Hepatocyte (in vitro differentiated cells): ENCODE results near the gene SEMA4G. TPM values are rescaled to one million over a fixed set of nuclear protein-coding genes. Genes with fewer than 3 reads are reported as not detected.

Experiments
- DNase-seq: peaks from one replicate; pipeline ENCODE4 v3.0.0-alpha.2; 2016; ENCODE audit warnings: low spot score
- H2AFZ ChIP-seq: fragments of 200-600 bp; sonication (generic); 2 replicates; pipeline ENCODE4 v1.6.0; 2016; ENCODE audit warnings: antibody characterized with exemption, mild to moderate bottlenecking
- H3K27ac ChIP-seq: fragments of 200-600 bp; sonication (generic); 2 replicates; pipeline ENCODE4 v1.5.1; 2016; ENCODE audit warnings: mild to moderate bottlenecking
- H3K27me3 ChIP-seq: fragments of 200-600 bp; sonication (generic); 2 replicates; pipeline ENCODE4 v1.6.1; 2016
- H3K36me3 ChIP-seq: fragments of 200-600 bp; sonication (generic); replicated peaks from 2 replicates; pipeline ENCODE4 v1.5.1; 2016; ENCODE audit warnings: low read depth; ENCODE audit not compliant: insufficient read depth
- H3K4me1 ChIP-seq: fragments of 200-600 bp; sonication (generic); 2 replicates; pipeline ENCODE4 v1.5.1; 2016; ENCODE audit warnings: mild to moderate bottlenecking, moderate library complexity; ENCODE audit not compliant: insufficient read depth
- H3K4me2 ChIP-seq: fragments of 200-600 bp; sonication (generic); 2 replicates; pipeline ENCODE4 v1.6.0; 2016
- H3K4me3 ChIP-seq: fragments of 200-600 bp; sonication (generic); 2 replicates; pipeline ENCODE4 v1.5.1; 2016; ENCODE audit warnings: mild to moderate bottlenecking
- H3K79me2 ChIP-seq: fragments of 200-600 bp; sonication (generic); 2 replicates; pipeline ENCODE4 v1.6.0; 2017; ENCODE audit warnings: mild to moderate bottlenecking
- H3K9me2 ChIP-seq: fragments of 200-600 bp; sonication (generic); replicated peaks from 2 replicates; pipeline ENCODE4 v1.6.0; 2017; ENCODE audit warnings: mild to moderate bottlenecking; ENCODE audit not compliant: insufficient read depth
- H3K9me3 ChIP-seq: fragments of 200-600 bp; sonication (generic); 2 replicates; pipeline ENCODE4 v1.5.1; 2016; ENCODE audit warnings: low read depth, mild to moderate bottlenecking
- H4K20me1 ChIP-seq: fragments of 200-600 bp; sonication (generic); 2 replicates; pipeline ENCODE4 v1.6.0; 2016; ENCODE audit warnings: mild to moderate bottlenecking; ENCODE audit not compliant: insufficient read depth, poor library complexity, severe bottlenecking
- CTCF ChIP-seq: fragments of 200-600 bp; sonication (generic); IDR thresholded peaks from 2 replicates; pipeline ENCODE4 v1.5.1; 2016; ENCODE audit warnings: antibody characterized with exemption, mild to moderate bottlenecking; ENCODE audit not compliant: poor library complexity
- EZH2 ChIP-seq: fragments of 200-600 bp; sonication (generic); IDR thresholded peaks from 2 replicates; pipeline ENCODE4 v1.6.1; 2016; ENCODE audit warnings: antibody characterized with exemption, mild to moderate bottlenecking, borderline replicate concordance
- EZH2phosphoT487 ChIP-seq: fragments of 200-600 bp; sonication (generic); IDR thresholded peaks from one replicate; pipeline ENCODE4 v1.6.1; 2018; ENCODE audit warnings: antibody characterized with exemption, mild to moderate bottlenecking, low read depth, moderate library complexity; ENCODE audit not compliant: unreplicated experiment, severe bottlenecking
- WGBS: methylation state at CpG from one replicate; pipeline ENCODE4 v1.1.6; 2016; ENCODE audit warnings: low lambda C conversion rate; ENCODE audit errors: missing lambda C conversion rate; 5-methylcytosine and 5-hydroxymethylcytosine counted together
- polyA plus RNA-seq: library from polyadenylated mRNA; unstranded; fragments of >200 nt; fragmentation: Nextera tagmentation; extraction: Ambion mirVana; gene quantifications from 2 replicates; pipeline ENCODE4 v1.2.1, GENCODE V29; 2016
- total RNA-seq: library from RNA; depleted of rRNA; stranded (reverse); fragments of >200 nt; gene quantifications from 2 replicates; pipeline ENCODE4 v1.2.3, GENCODE V29; 2014

SEMA4G gene
- total and polyA plus RNA-seq, 2 experiments from 2014 or later: 38.9 to 54.8 TPM

- Histone ChIP-seq H2AFZ (no peak overlapping the region), H3K79me2 (peaks cover 37% of the 10 kb centered on the region), H3K9me3 (no peaks in the 10 kb centered on the region), H3K27me3 (no peaks in the 10 kb centered on the region), H3K4me2 (no peak overlapping the region), H3K9me2 (no peaks in the 10 kb centered on the region), H3K27ac (no peak overlapping the region), H3K36me3 (no peaks in the 10 kb centered on the region), H3K4me3 (no peak overlapping the region), H4K20me1 (no peaks in the 10 kb centered on the region), H3K4me1 (peaks cover 14% of the 10 kb centered on the region)
- DNase-seq: no peak
- 98% methylated on average over 21 of the region's 21 CpGs for WGBS
- no peak for TF ChIP-seq CTCF
- TF ChIP-seq EZH2: no peak
- TF ChIP-seq EZH2phosphoT487: no peak
Measured at GRCh38 chr10:100989088-100989487, 19.8 kb downstream of the SEMA4G start.

GRCh38 chr10:100993986-100994708 is 24.8 kb downstream of the SEMA4G start:
- peak; percentile 66 for DNase-seq
- no peak overlapping the region for H3K4me2 ChIP-seq
- TF ChIP-seq EZH2 (no peak), EZH2phosphoT487 (no peak), CTCF (peak; percentile 83)
- H3K36me3 ChIP-seq: no peaks in the 10 kb centered on the region
- no peaks in the 10 kb centered on the region for H4K20me1 ChIP-seq
- 50% methylated on average over 10 of the region's 10 CpGs for WGBS
- H3K27ac ChIP-seq: peak overlapping the region; percentile 99
- H3K4me1 ChIP-seq: peaks cover 21% of the 10 kb centered on the region
- no peaks in the 10 kb centered on the region for H3K9me2 ChIP-seq
- H2AFZ ChIP-seq: no peak overlapping the region
- no peaks in the 10 kb centered on the region for H3K9me3 ChIP-seq
- peaks cover 7% of the 10 kb centered on the region for H3K79me2 ChIP-seq
- H3K27me3 ChIP-seq: no peaks in the 10 kb centered on the region
- H3K4me3 ChIP-seq: no peak overlapping the region

GRCh38 chr10:100995181-100995580 is 25.9 kb downstream of the SEMA4G start:
- Histone ChIP-seq H3K4me2 (no peak overlapping the region), H3K36me3 (no peaks in the 10 kb centered on the region), H3K9me2 (no peaks in the 10 kb centered on the region), H3K4me3 (no peak overlapping the region), H4K20me1 (no peaks in the 10 kb centered on the region), H3K27ac (peak overlapping the region; percentile 99), H3K9me3 (no peaks in the 10 kb centered on the region), H3K4me1 (peaks cover 21% of the 10 kb centered on the region), H2AFZ (no peak overlapping the region), H3K27me3 (no peaks in the 10 kb centered on the region), H3K79me2 (peaks cover 5% of the 10 kb centered on the region)
- TF ChIP-seq CTCF (no peak), EZH2phosphoT487 (no peak), EZH2 (no peak)
- peak; percentile 59 for DNase-seq
- 46% methylated on average over 5 of the region's 6 CpGs for WGBS
